Measurements from ENCODE around the gene AFF3. TPM values are rescaled to one million over a fixed set of nuclear protein-coding genes. Genes with fewer than 3 reads are reported as not detected.

The AFF3 gene
- total RNA-seq, 1 experiment from 2014 or later: 0.22 TPM

- H2BK20ac ChIP-seq (ENCODE audit: low read depth, low read length, poor library complexity, severe bottlenecking): no peak overlapping the region
- no peak for DNase-seq
- H4K91ac ChIP-seq (ENCODE audit: insufficient read length, low read depth, low read length): no peak overlapping the region
- no peaks in the 10 kb centered on the region for H3K4me1 ChIP-seq (ENCODE audit: insufficient read depth, low read length)
- H3K18ac ChIP-seq (ENCODE audit: insufficient read length, low read depth, low read length): no peak overlapping the region
- H4K20me1 ChIP-seq (ENCODE audit: control insufficient read depth, insufficient read depth, insufficient read length): no peaks in the 10 kb centered on the region
- Mint-ChIP-seq H3K27me3 (ENCODE audit: low read depth) (peaks cover 9% of the 10 kb centered on the region), H3K4me1 (0 out of 4 replicates have a peak, but pooled peaks cover 0 to 4% of the 10 kb centered on the region in 2 experiments), H3K27ac (no peak overlapping the region), H3K9me3 (no peaks in the 10 kb centered on the region), H3K4me3 (no peak overlapping the region), H3K36me3 (ENCODE audit: insufficient read depth in 1 of 3, low read depth in 3 of 3) (no peaks in the 10 kb centered on the region)
- no peak overlapping the region for H3K4ac ChIP-seq (ENCODE audit: low read depth, low read length)
- H3K23ac ChIP-seq (ENCODE audit: insufficient read length, low read depth, low read length): no peak overlapping the region
- H2BK5ac ChIP-seq (ENCODE audit: insufficient read length, low read length): no peak overlapping the region
- no peak overlapping the region for H3K9ac ChIP-seq (ENCODE audit: extremely low read depth, insufficient read length, low read length)
- no peak for TF ChIP-seq CTCF (conservative IDR thresholded peaks at IDR 0.05)
- peak overlapping the region; percentile 25 for H4K8ac ChIP-seq (replicated peaks; ENCODE audit: insufficient read length, low read depth, low read length)
- no peak overlapping the region for H3K4me2 ChIP-seq (ENCODE audit: insufficient read depth, insufficient read length, low read length)
- H3T11ph ChIP-seq (ENCODE audit: low read length): no peak overlapping the region
- H2AFZ ChIP-seq (ENCODE audit: low read length): no peak overlapping the region
- no peak overlapping the region for H3K14ac ChIP-seq (ENCODE audit: insufficient read depth, low read length)
- no peak overlapping the region for H2AK5ac ChIP-seq (ENCODE audit: insufficient read length, low read length)
- no peaks in the 10 kb centered on the region for H3K79me1 ChIP-seq (ENCODE audit: insufficient read depth, low read depth, low read length, poor library complexity, severe bottlenecking)
- no peaks in the 10 kb centered on the region for H3K79me2 ChIP-seq (ENCODE audit: insufficient read depth, low read length)
- H3K56ac ChIP-seq (ENCODE audit: insufficient read length, low read depth, low read length): no peak overlapping the region
- H3K9me3 ChIP-seq (ENCODE audit: control insufficient read depth, low read depth, low read length): no peaks in the 10 kb centered on the region
- WGBS (ENCODE audit: extremely low coverage, insufficient read length, low lambda C conversion rate): 100% methylated on average over 1 of the region's 3 CpGs
- H2BK15ac ChIP-seq (ENCODE audit: low read depth, low read length): no peak overlapping the region
- no peak overlapping the region for H2BK120ac ChIP-seq (ENCODE audit: low read depth, low read length, poor library complexity, severe bottlenecking)
- no peaks in the 10 kb centered on the region for H3K23me2 ChIP-seq (ENCODE audit: insufficient read length, low read depth, low read length, poor library complexity, severe bottlenecking)
- no peaks in the 10 kb centered on the region for H3K27me3 ChIP-seq (ENCODE audit: insufficient read depth, low read length)
- no peak overlapping the region for H3K27ac ChIP-seq (ENCODE audit: insufficient read length, low read depth, low read length)
- no peak overlapping the region for H2BK12ac ChIP-seq (ENCODE audit: insufficient read length, low read depth, low read length)
- H4K5ac ChIP-seq (ENCODE audit: insufficient read length, low read depth, low read length): no peak overlapping the region
These were observed 125.6 kb downstream of the AFF3 start for GRCh38 chr2:100016756-100017155.
